Measurements from ENCODE around the gene PERM1. TPM values are rescaled to one million over a fixed set of nuclear protein-coding genes. Genes with fewer than 3 reads are reported as not detected.
A peak's percentile ranks its signal among the peaks of the same experiment; 100 is the strongest.

Gene PERM1
- total and polyA plus RNA-seq, 9 of the 15 experiments (the other 6 are each of a cell fraction or from before 2014, with no cell fraction given): not detected

GRCh38 chr1:961132-961669 lies 20.7 kb downstream of the PERM1 start (continued):
- TF ChIP-seq PRDM10 (IDR thresholded peaks at IDR 0.05; ENCODE audit: partially characterized antibody) (no peak), CBFB (CRISPR knock-in tag; IDR thresholded peaks at IDR 0.05) (no peak), ZBTB33 (CRISPR knock-in tag; IDR thresholded peaks at IDR 0.05) (peak; percentile 99), ADNP (tag; IDR thresholded peaks at IDR 0.05) (no peak), ZNF408 (CRISPR knock-in tag; IDR thresholded peaks at IDR 0.05; ENCODE audit: low read depth) (no peak), FOXJ2 (tag; IDR thresholded peaks at IDR 0.05) (no peak), E4F1 (CRISPR knock-in tag; IDR thresholded peaks at IDR 0.05; ENCODE audit: borderline replicate concordance) (no peak), PRPF4 (IDR thresholded peaks at IDR 0.05; ENCODE audit: insufficient read depth, low read depth, low read length, poor library complexity, severe bottlenecking) (no peak), ATF6 (CRISPR knock-in tag; IDR thresholded peaks at IDR 0.05) (no peak), ARID3A (IDR thresholded peaks at IDR 0.05; ENCODE audit: borderline replicate concordance, low read depth, low read length) (no peak), ZBTB8A (IDR thresholded peaks at IDR 0.05; ENCODE audit: partially characterized antibody) (no peak), POLR2A (conservative IDR thresholded peaks at IDR 0.05) (no peak), CHCHD3 (CRISPR knock-in tag; IDR thresholded peaks at IDR 0.05) (no peak), MYBL2 (IDR thresholded peaks at IDR 0.05; ENCODE audit: low read depth) (no peak), MYBL2 (CRISPR knock-in tag; IDR thresholded peaks at IDR 0.05; ENCODE audit: borderline replicate concordance) (no peak; the same call in 1 of the 2 replicates), SIRT6 (IDR thresholded peaks at IDR 0.05; ENCODE audit: low read depth, low read length) (no peak)

Data from K562 (cell line).